Endodermal cell (in vitro differentiated cells): ENCODE data around the gene HMGB4. TPM values are rescaled to one million over a fixed set of nuclear protein-coding genes. Genes with fewer than 3 reads are reported as not detected.

Experiments
- DNase-seq: peaks from one replicate; pipeline ENCODE4 v3.0.0-alpha.2; 2017
- H3K27ac ChIP-seq: 2 replicates; pipeline ENCODE4 v1.5.1; 2013; ENCODE audit warnings: mild to moderate bottlenecking, low read depth, low read length, moderate library complexity
- H3K27me3 ChIP-seq: 2 replicates; pipeline ENCODE4 v1.6.1; 2013; ENCODE audit warnings: mild to moderate bottlenecking, low read length, moderate library complexity; ENCODE audit not compliant: insufficient read depth, control insufficient read depth, poor library complexity, severe bottlenecking
- H3K36me3 ChIP-seq: 2 replicates; pipeline ENCODE4 v1.7.0; 2013; ENCODE audit warnings: mild to moderate bottlenecking, low read length, moderate library complexity; ENCODE audit not compliant: control insufficient read depth, insufficient read depth
- H3K4me1 ChIP-seq: one replicate; pipeline ENCODE4 v1.7.0; 2013; ENCODE audit warnings: low read length; ENCODE audit not compliant: control insufficient read depth, insufficient read depth
- H3K4me3 ChIP-seq: 2 replicates; pipeline ENCODE4 v1.5.1; 2013; ENCODE audit warnings: mild to moderate bottlenecking, low read length, moderate library complexity
- H3K9ac ChIP-seq: 2 replicates; pipeline ENCODE4 v1.6.1; 2013; ENCODE audit warnings: mild to moderate bottlenecking, low read length, moderate library complexity; ENCODE audit not compliant: poor library complexity, severe bottlenecking; ENCODE audit errors: extremely low read depth
- H3K9me3 ChIP-seq: 2 replicates; pipeline ENCODE4 v1.6.1; 2013; ENCODE audit warnings: mild to moderate bottlenecking, low read length, moderate library complexity; ENCODE audit not compliant: control insufficient read depth
- H3K27ac Mint-ChIP-seq: 2 replicates; pipeline ENCODE4 v1.8.0; 2020; ENCODE audit warnings: mixed read lengths
- H3K27me3 Mint-ChIP-seq: 2 replicates; pipeline ENCODE4 v1.8.0; 2021; ENCODE audit warnings: mild to moderate bottlenecking, mixed read lengths; ENCODE audit not compliant: insufficient read depth
- H3K36me3 Mint-ChIP-seq: 2 replicates; pipeline ENCODE4 v1.8.0; 2020; ENCODE audit warnings: low read depth, mixed read lengths
- H3K4me1 Mint-ChIP-seq: 2 replicates; pipeline ENCODE4 v1.8.0; 2020; ENCODE audit warnings: mixed read lengths
- H3K4me3 Mint-ChIP-seq: 2 replicates; pipeline ENCODE4 v1.8.0; 2020; ENCODE audit warnings: mild to moderate bottlenecking, moderate library complexity, mixed read lengths
- H3K9me3 Mint-ChIP-seq: 2 replicates; pipeline ENCODE4 v1.8.0; 2020; ENCODE audit warnings: mild to moderate bottlenecking, mixed read lengths
- WGBS, 2 experiments: methylation state at CpG; one replicate each; pipeline versions ENCODE4 v1.1.5 to v1.1.7; 2013; ENCODE audit warnings: missing lambda C conversion rate in 2 of 2, mixed read lengths in 1 of 2; ENCODE audit not compliant: insufficient coverage in 1 of 2, insufficient read length in 1 of 2; 5-methylcytosine and 5-hydroxymethylcytosine counted together
- total RNA-seq, 2 donors: library from RNA; stranded (reverse); fragmentation: NEBNext Ultra II Directional in 1 of 2; extraction: Animal tissue kit (Norgen Biotek cat#: 25700) in 1 of 2; gene quantifications; 2 replicates in 1 of 2; 3 replicates in 1 of 2; pipeline ENCODE4 v1.2.1, GENCODE V29; 2021
- TF ChIP-seq, protein P1 (sequence below): fragments of 200-600 bp; sonication (generic); conservative IDR thresholded peaks from 2 replicates; pipeline ENCODE4 v1.5.0; 2021; ENCODE audit warnings: antibody characterized with exemption, mild to moderate bottlenecking

The HMGB4 gene
- total RNA-seq, 2 donors from 2014 or later = not detected

DNA sequence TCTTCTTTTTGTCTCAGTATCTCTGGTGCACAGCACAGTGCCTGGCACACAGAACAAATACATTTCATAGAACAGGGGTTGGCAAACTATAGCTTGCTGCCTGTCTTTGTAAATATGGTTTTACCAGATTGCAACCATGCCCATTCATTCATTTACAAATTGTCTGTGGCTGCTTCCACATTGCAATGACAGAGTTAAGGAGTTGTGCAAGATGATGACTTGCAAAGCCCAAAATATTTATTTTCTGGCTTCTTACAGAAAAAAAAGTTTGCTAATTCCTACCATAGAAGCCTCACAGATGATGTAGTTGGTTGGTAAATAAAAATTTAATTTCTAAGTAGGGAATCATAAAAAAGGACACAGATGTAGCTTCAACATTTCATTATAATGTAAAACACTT is 11.2 kb upstream of the HMGB4 start:
- Histone ChIP-seq H3K27ac (no peak overlapping the region), H3K9ac (no peak overlapping the region), H3K36me3 (no peaks in the 10 kb centered on the region), H3K4me3 (no peak overlapping the region), H3K4me1 (no peaks in the 10 kb centered on the region), H3K9me3 (peaks cover 26% of the 10 kb centered on the region), H3K27me3 (peaks cover 71% of the 10 kb centered on the region)
- TF ChIP-seq, protein P1, sequence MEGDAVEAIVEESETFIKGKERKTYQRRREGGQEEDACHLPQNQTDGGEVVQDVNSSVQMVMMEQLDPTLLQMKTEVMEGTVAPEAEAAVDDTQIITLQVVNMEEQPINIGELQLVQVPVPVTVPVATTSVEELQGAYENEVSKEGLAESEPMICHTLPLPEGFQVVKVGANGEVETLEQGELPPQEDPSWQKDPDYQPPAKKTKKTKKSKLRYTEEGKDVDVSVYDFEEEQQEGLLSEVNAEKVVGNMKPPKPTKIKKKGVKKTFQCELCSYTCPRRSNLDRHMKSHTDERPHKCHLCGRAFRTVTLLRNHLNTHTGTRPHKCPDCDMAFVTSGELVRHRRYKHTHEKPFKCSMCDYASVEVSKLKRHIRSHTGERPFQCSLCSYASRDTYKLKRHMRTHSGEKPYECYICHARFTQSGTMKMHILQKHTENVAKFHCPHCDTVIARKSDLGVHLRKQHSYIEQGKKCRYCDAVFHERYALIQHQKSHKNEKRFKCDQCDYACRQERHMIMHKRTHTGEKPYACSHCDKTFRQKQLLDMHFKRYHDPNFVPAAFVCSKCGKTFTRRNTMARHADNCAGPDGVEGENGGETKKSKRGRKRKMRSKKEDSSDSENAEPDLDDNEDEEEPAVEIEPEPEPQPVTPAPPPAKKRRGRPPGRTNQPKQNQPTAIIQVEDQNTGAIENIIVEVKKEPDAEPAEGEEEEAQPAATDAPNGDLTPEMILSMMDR = no peak
- Mint-ChIP-seq H3K27ac (no peak overlapping the region), H3K36me3 (no peaks in the 10 kb centered on the region), H3K4me1 (peaks cover 14% of the 10 kb centered on the region), H3K9me3 (peaks cover 8% of the 10 kb centered on the region), H3K4me3 (no peak overlapping the region), H3K27me3 (peaks cover 66% of the 10 kb centered on the region)
- DNase-seq = no peak

DNA sequence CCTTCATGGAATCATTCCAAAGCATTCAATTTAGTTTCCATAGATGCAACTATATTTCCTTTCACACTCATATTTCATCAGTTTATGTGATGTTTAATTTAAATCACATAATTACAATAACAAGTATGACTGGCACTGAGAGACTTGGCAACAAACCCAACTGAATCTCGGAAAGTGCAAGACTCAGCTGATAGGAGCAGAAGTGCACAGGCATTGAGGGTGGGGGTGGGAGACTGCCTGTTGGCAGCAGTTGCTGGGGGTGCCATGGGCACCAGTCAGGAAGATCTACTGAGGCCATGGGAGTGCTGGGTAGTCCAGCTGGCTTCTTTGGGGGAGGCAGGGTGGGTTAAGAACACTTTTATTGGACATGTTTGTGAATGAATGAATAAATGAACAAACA is 10.4 kb upstream of the HMGB4 start:
- no peak for DNase-seq
- Histone ChIP-seq H3K27ac (no peak overlapping the region), H3K4me3 (no peak overlapping the region), H3K4me1 (no peaks in the 10 kb centered on the region), H3K27me3 (peaks cover 78% of the 10 kb centered on the region), H3K9me3 (peaks cover 33% of the 10 kb centered on the region), H3K36me3 (no peaks in the 10 kb centered on the region), H3K9ac (no peak overlapping the region)
- WGBS, 2 experiments = 76 to 100% methylated on average over 1 of the region's 1 CpG
- Mint-ChIP-seq H3K4me1 (peaks cover 7% of the 10 kb centered on the region), H3K27ac (no peak overlapping the region), H3K36me3 (no peaks in the 10 kb centered on the region), H3K4me3 (no peak overlapping the region), H3K27me3 (peaks cover 73% of the 10 kb centered on the region), H3K9me3 (peaks cover 15% of the 10 kb centered on the region)
- TF ChIP-seq, protein P1 = no peak

DNA sequence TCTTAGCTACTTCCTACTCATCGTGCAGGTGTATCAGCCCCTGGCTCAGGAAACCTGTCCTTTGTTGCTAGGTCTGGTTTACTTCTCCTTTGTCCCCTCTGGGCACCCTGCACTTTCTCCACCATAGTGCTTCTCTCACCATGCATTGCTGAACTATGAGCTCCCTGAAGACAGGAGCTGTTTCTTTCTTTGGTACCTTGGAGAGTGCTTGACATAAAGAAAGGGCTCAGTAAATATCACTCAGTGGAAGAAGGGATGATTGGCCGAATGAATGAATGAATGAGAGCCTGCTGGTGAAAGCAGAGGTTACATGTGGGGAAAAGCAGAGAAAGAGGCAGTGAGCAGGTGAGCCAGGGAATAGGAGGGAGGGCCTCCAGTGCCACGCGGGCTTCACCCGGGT is 9.8 kb upstream of the HMGB4 start:
- WGBS, 2 experiments = 94 to 100% methylated on average over 2 to 5 of the region's 5 CpGs
- Mint-ChIP-seq H3K9me3 (peaks cover 22% of the 10 kb centered on the region), H3K4me1 (peaks cover under 1% of the 10 kb centered on the region), H3K27ac (no peak overlapping the region), H3K4me3 (no peak overlapping the region), H3K36me3 (no peaks in the 10 kb centered on the region), H3K27me3 (peaks cover 77% of the 10 kb centered on the region)
- H3K9me3 ChIP-seq = peaks cover 40% of the 10 kb centered on the region
- H3K36me3 ChIP-seq = no peaks in the 10 kb centered on the region
- DNase-seq = no peak
- peaks cover 78% of the 10 kb centered on the region for H3K27me3 ChIP-seq
- TF ChIP-seq, protein P1 = no peak
- H3K4me3 ChIP-seq = no peak overlapping the region
- no peaks in the 10 kb centered on the region for H3K4me1 ChIP-seq
- H3K9ac ChIP-seq = no peak overlapping the region
- no peak overlapping the region for H3K27ac ChIP-seq
